Muscle of arm (tissue), 14 donors: ENCODE measurements around the gene ZNF780B. TPM values are rescaled to one million over a fixed set of nuclear protein-coding genes. Genes with fewer than 3 reads are reported as not detected.

Experiments
- DNase-seq: peaks from one replicate; pipeline ENCODE4 v3.0.0-alpha.2; 2013
- long read RNA-seq, 11 donors: transcript quantifications; one replicate each; lab custom pipeline, GENCODE V29; 2026
- polyA plus RNA-seq, 12 donors: library from polyadenylated mRNA; unstranded; fragments of 120-200 nt; gene quantifications; one replicate each; pipeline ENCODE4 v1.2.1, GENCODE V29; 2013; ENCODE audit not compliant: insufficient read length in 12 of 12

Gene ZNF780B
- 10 to 100 TPM in 7 of 12 donors, 1 to 10 TPM in 4, not detected in 1; 8.4 to 33.7 (median 14.4) TPM for polyA plus RNA-seq
- long read RNA-seq, donor 1 = 0 reads
- long read RNA-seq, donor 2 = 0 reads
- long read RNA-seq, donor 3, full-length matches to known transcripts = 1 of 1 reads
- long read RNA-seq, donor 3, partial matches to known transcripts = 0 of 1 reads
- long read RNA-seq, donor 3, other reads (novel, unspliced or antisense) = 0 of 1 reads
- long read RNA-seq, donor 4 = 0 reads
- long read RNA-seq, donor 5, full-length matches to known transcripts = 1 of 1 reads
- long read RNA-seq, donor 5, partial matches to known transcripts = 0 of 1 reads
- long read RNA-seq, donor 5, other reads (novel, unspliced or antisense) = 0 of 1 reads
- long read RNA-seq, donor 6 = 0 reads
- long read RNA-seq, donor 7, partial matches to known transcripts = 0 of 1 reads
- long read RNA-seq, donor 7, other reads (novel, unspliced or antisense) = 0 of 1 reads
- long read RNA-seq, donor 8 = 0 reads
- long read RNA-seq, donor 9 = 0 reads
- long read RNA-seq, donor 10 = 0 reads
- long read RNA-seq, donor 11 = 0 reads

- DNase-seq = peak; percentile 57
Observed at GRCh38 chr19:40055832-40056504, at the start of gene ZNF780B. ZNF780B (minus strand) TSS chr19:40056231; CDS start chr19:40050332, 5,899 bp downstream.

- DNase-seq = no peak
Observed at GRCh38 chr19:40104754-40105153, 48.7 kb upstream of the ZNF780B start.

- DNase-seq = no peak
Observed at GRCh38 chr19:40103600-40103999, 47.6 kb upstream of the ZNF780B start.

GRCh38 chr19:40101813-40102212 lies 45.8 kb upstream of the ZNF780B start:
- DNase-seq = no peak

GRCh38 chr19:40093416-40093815 lies 37.4 kb upstream of the ZNF780B start:
- no peak for DNase-seq

GRCh38 chr19:40091205-40092129 lies 35.4 kb upstream of the ZNF780B start:
- DNase-seq = no peak

GRCh38 chr19:40090241-40091204 lies 34.5 kb upstream of the ZNF780B start, which contains the start of gene ZNF780A:
ZNF780A (minus strand) TSS chr19:40090943; CDS start chr19:40084753, 6,190 bp downstream.
- peak; percentile 80 for DNase-seq

GRCh38 chr19:40089462-40089861 lies 33.4 kb upstream of the ZNF780B start:
- peak; percentile 7 for DNase-seq

- DNase-seq = no peak
Observed at GRCh38 chr19:40088299-40089047, 32.4 kb upstream of the ZNF780B start.

GRCh38 chr19:40084948-40085347 lies 28.9 kb upstream of the ZNF780B start:
- no peak for DNase-seq

GRCh38 chr19:40081411-40081810 lies 25.4 kb upstream of the ZNF780B start:
- DNase-seq = no peak

- no peak for DNase-seq
Observed at GRCh38 chr19:40080289-40080688, 24.3 kb upstream of the ZNF780B start.

- no peak for DNase-seq
Observed at GRCh38 chr19:40078377-40078776, 22.3 kb upstream of the ZNF780B start.

GRCh38 chr19:40070058-40070457 lies 14.0 kb upstream of the ZNF780B start:
- no peak for DNase-seq

GRCh38 chr19:40059624-40060023 lies 3.6 kb upstream of the ZNF780B start:
- no peak for DNase-seq

GRCh38 chr19:40057166-40057565 lies 1.1 kb upstream of the ZNF780B start:
- no peak for DNase-seq

- no peak for DNase-seq
Observed at GRCh38 chr19:40056505-40056904, 474 bp upstream of the ZNF780B start.

GRCh38 chr19:40055049-40055448 lies 982 bp downstream of the ZNF780B start:
- DNase-seq = no peak

GRCh38 chr19:40054632-40055031 lies 1.4 kb downstream of the ZNF780B start:
- DNase-seq = no peak

GRCh38 chr19:40053491-40053890 lies 2.5 kb downstream of the ZNF780B start:
- no peak for DNase-seq
